Left ventricle myocardium inferior (tissue), 1 donor: ENCODE results near the gene RNASE9. TPM values are rescaled to one million over a fixed set of nuclear protein-coding genes. Genes with fewer than 3 reads are reported as not detected.

Experiments used
- DNase-seq: peaks from one replicate; pipeline ENCODE4 v3.0.0-alpha.2; 2020
- H3K27ac ChIP-seq: fragments of 200-600 bp; replicated peaks from 2 replicates; pipeline ENCODE4 v1.8.0; 2021
- H3K27me3 ChIP-seq: fragments of 200-600 bp; 2 replicates; pipeline ENCODE4 v1.8.0; 2021; ENCODE audit warnings: low read depth
- H3K36me3 ChIP-seq: fragments of 200-600 bp; 2 replicates; pipeline ENCODE4 v1.8.0; 2021
- H3K4me1 ChIP-seq: fragments of 200-600 bp; 2 replicates; pipeline ENCODE4 v1.8.0; 2021
- H3K4me3 ChIP-seq: fragments of 200-600 bp; 2 replicates; pipeline ENCODE4 v1.8.0; 2021; ENCODE audit warnings: mild to moderate bottlenecking, moderate library complexity
- H3K9me3 ChIP-seq: fragments of 200-600 bp; replicated peaks from 2 replicates; pipeline ENCODE4 v1.8.0; 2021
- CTCF ChIP-seq: fragments of 200-600 bp; IDR thresholded peaks from 2 replicates; pipeline ENCODE4 v1.8.0; 2021; ENCODE audit warnings: antibody characterized with exemption, mild to moderate bottlenecking, borderline replicate concordance
- intact Hi-C: fragments of 100-400 bp; cut with micrococcal nuclease; formaldehyde crosslinking; loops from one replicate; pipeline ENCODE4 v1.11.0; 2022
- total RNA-seq: library from RNA; stranded (reverse); fragmentation: NEBNext Ultra II Directional; extraction: Animal tissue kit (Norgen Biotek cat#: 25700); gene quantifications from one replicate; pipeline ENCODE4 v1.2.1, GENCODE V29; 2021
- donor health status: DM: no; HTN: yes; CAD: no; lungs with severe emphysema.

Gene RNASE9
- total RNA-seq, 1 donor from 2014 or later: not detected

- Histone ChIP-seq H3K27me3 (no peaks in the 10 kb centered on the region), H3K36me3 (no peaks in the 10 kb centered on the region), H3K27ac (no peak overlapping the region), H3K9me3 (peaks cover 10% of the 10 kb centered on the region), H3K4me3 (no peak overlapping the region), H3K4me1 (no peaks in the 10 kb centered on the region)
- no peak for DNase-seq
- TF ChIP-seq CTCF: no peak
- intact Hi-C loops: no loop called here
Measured at GRCh38 chr14:20524027-20524426, 36.8 kb downstream of the RNASE9 start.

GRCh38 chr14:20522332-20522731, 38.5 kb downstream of the RNASE9 start:
- Histone ChIP-seq H3K9me3 (peaks cover 10% of the 10 kb centered on the region), H3K36me3 (no peaks in the 10 kb centered on the region), H3K27ac (no peak overlapping the region), H3K27me3 (no peaks in the 10 kb centered on the region), H3K4me1 (no peaks in the 10 kb centered on the region), H3K4me3 (no peak overlapping the region)
- no peak for TF ChIP-seq CTCF
- intact Hi-C loops: no loop called here
- DNase-seq: no peak

DNA sequence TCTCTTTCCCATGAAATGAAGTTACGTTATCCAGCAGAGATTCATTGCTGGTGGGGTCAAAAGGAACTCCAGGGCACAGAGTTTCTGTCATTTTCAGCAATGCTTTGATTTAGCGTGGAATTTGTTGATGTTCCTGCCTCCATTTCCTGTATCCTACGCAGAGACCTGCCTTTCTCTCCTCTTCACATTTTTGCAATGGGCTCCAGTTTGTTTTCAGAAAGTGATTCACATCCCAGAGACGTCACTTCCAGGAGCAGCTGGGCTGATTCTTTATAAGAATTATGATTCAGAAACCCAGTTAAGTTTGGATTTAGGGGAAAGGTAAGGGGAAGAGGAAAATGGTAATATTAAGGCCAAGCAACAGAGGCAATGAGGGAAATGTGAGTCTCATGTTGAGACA, 43.9 kb downstream of the RNASE9 start:
- peaks cover 7% of the 10 kb centered on the region for H3K27me3 ChIP-seq
- no peak overlapping the region for H3K27ac ChIP-seq
- intact Hi-C loops: no loop called here
- H3K9me3 ChIP-seq: peaks cover 10% of the 10 kb centered on the region
- no peak for TF ChIP-seq CTCF
- no peaks in the 10 kb centered on the region for H3K36me3 ChIP-seq
- H3K4me3 ChIP-seq: no peak overlapping the region
- no peaks in the 10 kb centered on the region for H3K4me1 ChIP-seq
- DNase-seq: no peak

GRCh38 chr14:20515846-20516245, 45.0 kb downstream of the RNASE9 start:
- Histone ChIP-seq H3K4me1 (no peaks in the 10 kb centered on the region), H3K4me3 (no peak overlapping the region), H3K9me3 (peaks cover 10% of the 10 kb centered on the region), H3K36me3 (no peaks in the 10 kb centered on the region), H3K27ac (no peak overlapping the region), H3K27me3 (peaks cover 7% of the 10 kb centered on the region)
- intact Hi-C loops: no loop called here
- no peak for TF ChIP-seq CTCF
- no peak for DNase-seq

- no peak for TF ChIP-seq CTCF
- no peaks in the 10 kb centered on the region for H3K9me3 ChIP-seq
- H3K4me3 ChIP-seq: no peak overlapping the region
- intact Hi-C loops: no loop called here
- H3K36me3 ChIP-seq: no peaks in the 10 kb centered on the region
- H3K27ac ChIP-seq: no peak overlapping the region
- DNase-seq: no peak
- H3K27me3 ChIP-seq: peaks cover 7% of the 10 kb centered on the region
- H3K4me1 ChIP-seq: no peaks in the 10 kb centered on the region
Measured at GRCh38 chr14:20512177-20512905, 48.5 kb downstream of the RNASE9 start.
